PC-9 (cell line): ENCODE results near the gene COL18A1. TPM values are rescaled to one million over a fixed set of nuclear protein-coding genes. Genes with fewer than 3 reads are reported as not detected.

Source experiments
- BruUV-seq: library from RNA; stranded (reverse); fragments of 400-500 nt; replicated peaks from 2 replicates; lab custom pipeline; 2021; lab: Mats Ljungman, UMichigan
- CTCF ChIA-PET: fragments of 300-600 bp; sonication (Branson Sonifier 250); formaldehyde crosslinking; loops from one replicate; lab custom pipeline; 2022; ENCODE audit warnings: antibody characterized with exemption; lab: Charles Lee
- POLR2A ChIA-PET: fragments of 300-600 bp; sonication (Branson Sonifier 250); formaldehyde crosslinking; loops from one replicate; lab custom pipeline; 2022; ENCODE audit warnings: antibody characterized with exemption; ENCODE audit not compliant: unreplicated experiment; lab: Charles Lee
- DNase-seq, 2 experiments: peaks; one replicate each; pipeline versions ENCODE4 v3.0.0 to v3.0.0-alpha.2; 2015 to 2022; ENCODE audit warnings: mixed read lengths in 1 of 2
- H2AFZ ChIP-seq: fragments of 200-600 bp; sonication (generic); 2 replicates; pipeline ENCODE4 v1.8.1; 2017; ENCODE audit warnings: antibody characterized with exemption
- H3F3A ChIP-seq: fragments of 200-600 bp; sonication (generic); 2 replicates; pipeline ENCODE4 v1.8.1; 2017; ENCODE audit warnings: antibody characterized with exemption, mild to moderate bottlenecking, low read depth; ENCODE audit not compliant: insufficient read depth
- H3K27ac ChIP-seq: fragments of 200-600 bp; sonication (generic); 2 replicates; pipeline ENCODE4 v1.6.1; 2016; ENCODE audit warnings: mixed run types
- H3K27me3 ChIP-seq: fragments of 200-600 bp; sonication (generic); 2 replicates; pipeline ENCODE4 v1.6.1; 2016; ENCODE audit warnings: low read depth, mixed run types; ENCODE audit not compliant: insufficient read depth
- H3K36me3 ChIP-seq: fragments of 200-600 bp; sonication (generic); 2 replicates; pipeline ENCODE4 v1.6.1; 2016; ENCODE audit warnings: low read depth, mixed run types
- H3K4me1 ChIP-seq: fragments of 200-600 bp; sonication (generic); replicated peaks from 2 replicates; pipeline ENCODE4 v1.6.1; 2016; ENCODE audit warnings: mixed run types; ENCODE audit not compliant: insufficient read depth
- H3K4me2 ChIP-seq: fragments of 200-600 bp; sonication (generic); 2 replicates; pipeline ENCODE4 v1.6.1; 2017; ENCODE audit warnings: mixed run types
- H3K4me3 ChIP-seq: fragments of 200-600 bp; sonication (generic); 2 replicates; pipeline ENCODE4 v1.6.1; 2016; ENCODE audit warnings: mixed run types
- H3K79me2 ChIP-seq: fragments of 200-600 bp; sonication (generic); 2 replicates; pipeline ENCODE4 v1.6.1; 2017; ENCODE audit warnings: low read depth, mixed run types
- H3K9me2 ChIP-seq: fragments of 200-600 bp; sonication (generic); 2 replicates; pipeline ENCODE4 v1.8.1; 2017; ENCODE audit warnings: mild to moderate bottlenecking; ENCODE audit not compliant: insufficient read depth
- H3K9me3 ChIP-seq: fragments of 200-600 bp; sonication (generic); 2 replicates; pipeline ENCODE4 v1.8.1; 2016; ENCODE audit warnings: low read depth; ENCODE audit not compliant: insufficient read depth
- H4K20me1 ChIP-seq: fragments of 200-600 bp; sonication (generic); 2 replicates; pipeline ENCODE4 v1.8.1; 2017; ENCODE audit not compliant: insufficient read depth
- CTCF ChIP-seq: fragments of 200-600 bp; sonication (generic); conservative IDR thresholded peaks from 2 replicates; pipeline ENCODE4 v1.6.1; 2017; ENCODE audit warnings: mixed run types, antibody characterized with exemption, mild to moderate bottlenecking, moderate library complexity
- EZH2 ChIP-seq: fragments of 200-600 bp; sonication (generic); IDR thresholded peaks from 2 replicates; pipeline ENCODE4 v1.8.0; 2017; ENCODE audit warnings: antibody characterized with exemption, low read depth
- intact Hi-C: fragments of 100-400 bp; cut with micrococcal nuclease; formaldehyde crosslinking; loops from one replicate; pipeline ENCODE4 v1.10.0; 2022; ENCODE audit not compliant: unreplicated experiment
- total RNA-seq: library from RNA; stranded (reverse); gene quantifications from 2 replicates; pipeline ENCODE4 v1.2.3, GENCODE V29; 2021

Gene COL18A1
- total RNA-seq, 1 experiment from 2014 or later: 82.4 TPM

GRCh38 chr21:45382697-45382997, 22.3 kb upstream of the COL18A1 start:
- no peaks in the 10 kb centered on the region for H4K20me1 ChIP-seq
- intact Hi-C loops: no loop called here
- BruUV-seq: no TSS peak
- no peaks in the 10 kb centered on the region for H3K36me3 ChIP-seq
- no peak overlapping the region for H3K27ac ChIP-seq
- H3K4me1 ChIP-seq: peaks cover 15% of the 10 kb centered on the region; the same call in 1 of the 2 replicates
- H3K27me3 ChIP-seq: no peaks in the 10 kb centered on the region
- TF ChIP-seq CTCF: no peak
- TF ChIP-seq EZH2: no peak
- H3F3A ChIP-seq: peaks cover 8% of the 10 kb centered on the region; the same call in 1 of the 2 replicates
- ChIA-PET CTCF (no interaction called here), POLR2A (no interaction called here)
- no peak overlapping the region for H3K4me3 ChIP-seq
- DNase-seq: no peak
- H3K4me2 ChIP-seq: no peak overlapping the region
- no peak overlapping the region for H2AFZ ChIP-seq
- H3K9me2 ChIP-seq: no peaks in the 10 kb centered on the region
- H3K9me3 ChIP-seq: no peaks in the 10 kb centered on the region
- H3K79me2 ChIP-seq: no peaks in the 10 kb centered on the region

DNA sequence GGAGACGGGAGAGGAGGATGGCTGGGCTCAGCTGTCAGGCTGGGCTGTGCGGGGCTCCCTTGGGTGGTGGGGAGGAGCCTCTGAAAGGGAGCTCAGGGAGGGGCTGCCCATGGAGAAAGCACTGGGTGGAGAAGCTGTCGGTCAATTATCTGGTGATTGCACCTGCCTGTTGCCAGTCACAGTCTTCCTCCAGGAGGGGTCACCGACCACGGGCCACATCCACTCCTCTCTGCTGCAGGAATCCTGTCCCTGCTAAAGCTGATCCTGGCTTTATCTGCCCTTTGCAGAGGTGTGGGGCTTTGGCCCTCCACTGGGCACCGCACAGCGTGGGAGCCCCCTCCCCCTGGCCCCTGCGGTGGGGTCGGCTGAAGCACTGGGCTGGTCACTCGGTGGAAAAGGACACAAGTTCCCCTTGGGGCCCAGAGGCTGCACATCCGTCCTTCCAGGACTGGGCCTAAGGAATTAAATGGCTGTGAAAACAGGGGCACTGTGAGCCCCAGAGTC, 21.8 kb upstream of the COL18A1 start:
- no peaks in the 10 kb centered on the region for H3K36me3 ChIP-seq
- no peaks in the 10 kb centered on the region for H3K9me2 ChIP-seq
- ChIA-PET CTCF (no interaction called here), POLR2A (no interaction called here)
- H3K79me2 ChIP-seq: no peaks in the 10 kb centered on the region
- DNase-seq: no peak
- no peak overlapping the region for H2AFZ ChIP-seq
- H3K27me3 ChIP-seq: no peaks in the 10 kb centered on the region
- peaks cover 14% of the 10 kb centered on the region; the same call in 1 of the 2 replicates for H3K4me1 ChIP-seq
- H3K9me3 ChIP-seq: no peaks in the 10 kb centered on the region
- no peak overlapping the region for H3K27ac ChIP-seq
- no TSS peak for BruUV-seq
- intact Hi-C loops: no loop called here
- no peak overlapping the region for H3K4me3 ChIP-seq
- H3F3A ChIP-seq: peaks cover 5% of the 10 kb centered on the region; the same call in 1 of the 2 replicates
- H3K4me2 ChIP-seq: no peak overlapping the region
- TF ChIP-seq CTCF (no peak), EZH2 (no peak)
- no peaks in the 10 kb centered on the region for H4K20me1 ChIP-seq

DNA sequence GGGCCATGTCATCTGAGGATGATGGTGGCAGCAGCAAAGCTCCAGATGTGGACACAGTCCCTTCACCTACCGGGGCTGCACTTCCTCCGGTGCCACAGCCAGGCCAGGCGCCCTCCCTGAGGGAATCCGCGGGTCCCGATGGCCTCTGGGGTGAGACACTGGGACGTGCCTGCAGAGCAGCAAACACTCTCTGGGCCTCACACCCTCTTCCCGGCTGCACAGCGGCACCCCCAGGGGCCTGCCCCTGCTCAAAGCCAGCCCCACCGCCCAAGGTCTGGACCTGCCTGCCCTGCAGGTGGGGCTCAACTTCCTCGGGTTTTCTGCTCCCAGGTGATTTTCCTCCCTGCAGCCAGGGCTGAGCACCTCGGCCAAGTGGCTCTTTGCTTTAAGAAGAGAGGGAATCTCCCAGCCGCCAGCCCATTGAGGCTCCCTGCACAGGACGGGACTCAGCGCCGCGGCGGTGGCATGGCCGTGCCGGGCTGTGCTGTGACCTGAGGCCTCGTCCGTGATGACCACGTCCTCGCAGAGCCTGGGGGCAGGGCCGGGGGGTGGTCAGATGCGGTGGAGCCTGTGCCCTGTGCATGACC, 21.3 kb upstream of the COL18A1 start:
- CTCF ChIA-PET: no interaction called here
- POLR2A ChIA-PET: no interaction called here
- no TSS peak for BruUV-seq

More for the DNA sequence above, 21.3 kb upstream of the COL18A1 start:
- peaks cover 9% of the 10 kb centered on the region; the same call in 1 of the 2 replicates for H3K4me1 ChIP-seq
- H2AFZ ChIP-seq: no peak overlapping the region
- TF ChIP-seq EZH2: no peak
- no peak for TF ChIP-seq CTCF
- H3F3A ChIP-seq: no peaks in the 10 kb centered on the region
- intact Hi-C loops: no loop called here
- no peaks in the 10 kb centered on the region for H4K20me1 ChIP-seq
- DNase-seq: no peak
- H3K4me2 ChIP-seq: no peak overlapping the region
- H3K27ac ChIP-seq: no peak overlapping the region
- no peaks in the 10 kb centered on the region for H3K27me3 ChIP-seq
- no peaks in the 10 kb centered on the region for H3K36me3 ChIP-seq
- no peaks in the 10 kb centered on the region for H3K79me2 ChIP-seq
- H3K9me2 ChIP-seq: no peaks in the 10 kb centered on the region
- H3K9me3 ChIP-seq: no peaks in the 10 kb centered on the region
- no peak overlapping the region for H3K4me3 ChIP-seq
